Left lobe of liver (tissue), 2 donors: Measurements from ENCODE around the gene C12orf76. TPM values are rescaled to one million over a fixed set of nuclear protein-coding genes. Genes with fewer than 3 reads are reported as not detected.

Source experiments
- ATAC-seq: fragments of 200-7000 bp; cut with Tn5 transposase; one replicate; pipeline ENCODE4 v1.9.1; 2020; ENCODE audit warnings: mild to moderate bottlenecking, moderate library complexity
- DNase-seq: peaks from one replicate; pipeline ENCODE4 v3.0.0-alpha.2; 2020; ENCODE audit warnings: low spot score
- total RNA-seq: library from RNA; stranded (reverse); gene quantifications from one replicate; pipeline ENCODE4 v1.2.1, GENCODE V29; 2021
- donor health status: DM: no; HTN: no; CAD: no; lungs with moderate emphysema.
- donor health status: DM: no; HTN: yes; CAD: no.

C12orf76 gene
- total RNA-seq, 1 donor from 2014 or later: 6.7 TPM

GRCh38 chr12:109998241-109998903 is 50.0 kb downstream of the C12orf76 start:
- ATAC-seq (no peak), DNase-seq (no peak)

DNA sequence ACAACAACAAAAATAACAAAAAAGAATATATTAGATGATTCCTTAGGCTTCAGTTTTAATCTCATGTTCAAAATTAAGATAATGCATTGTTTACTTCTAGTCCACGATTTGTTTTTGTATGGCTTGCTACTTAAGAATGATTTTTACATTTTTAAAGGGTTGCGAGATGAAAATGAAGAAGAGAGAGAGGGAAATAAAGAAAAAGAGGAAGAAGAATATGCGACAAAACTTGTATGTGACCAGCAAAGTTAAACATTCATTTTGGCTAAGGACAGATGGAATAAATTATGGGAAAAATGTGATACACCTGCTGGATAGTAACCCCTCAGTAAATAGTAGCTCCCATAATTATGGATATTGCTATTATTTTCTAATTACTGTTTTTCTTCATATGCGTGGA is 50.9 kb downstream of the C12orf76 start:
- ATAC-seq (no peak), DNase-seq (no peak)

GRCh38 chr12:109996483-109996853 is 51.9 kb downstream of the C12orf76 start:
- DNase-seq (no peak), ATAC-seq (no peak)

DNA sequence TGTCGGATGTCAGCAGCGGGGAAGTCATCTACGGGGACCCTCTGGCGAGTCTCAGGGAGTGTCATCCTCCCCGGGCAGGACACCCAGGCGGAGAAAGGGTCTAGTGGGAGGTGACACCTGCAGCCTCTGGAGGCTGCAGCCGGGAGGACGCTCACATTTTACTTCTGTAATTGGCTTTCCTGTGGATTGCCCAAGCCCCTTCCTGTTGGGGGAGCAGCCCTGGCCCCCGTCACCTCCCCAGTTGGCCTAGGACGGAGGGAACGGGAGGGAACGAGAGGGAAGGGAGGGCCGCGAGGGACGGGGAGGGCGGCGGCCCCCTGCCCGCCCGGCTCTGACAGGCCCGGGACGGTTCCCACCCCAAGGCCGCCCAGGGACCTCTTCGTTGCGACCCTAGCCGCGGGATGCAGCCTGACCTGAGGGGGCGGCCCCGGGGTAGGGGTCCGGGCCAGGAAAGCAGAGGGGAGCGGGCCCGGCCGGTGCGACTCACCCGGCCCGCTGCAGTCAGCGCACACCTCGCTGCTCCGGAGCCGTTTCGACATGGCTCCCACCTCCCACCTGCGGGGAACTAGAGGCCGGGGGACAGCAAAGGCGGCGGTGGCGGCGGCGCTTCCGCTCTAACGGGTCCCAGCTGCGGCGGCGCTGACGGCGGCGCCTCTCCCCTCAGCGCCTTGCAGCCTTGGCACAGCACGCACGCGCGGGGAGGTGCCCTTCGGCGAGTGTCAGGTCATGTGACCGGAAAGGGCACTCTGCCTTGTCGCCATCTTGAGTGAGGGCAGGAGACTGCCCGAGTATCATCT is 52.4 kb downstream of the C12orf76 start, which contains the start of gene GIT2:
GIT2 (minus strand) TSS at position 683 of the 797 bp plus-strand sequence; CDS start at position 539, 144 bp downstream.
- DNase-seq (peak; percentile 95), ATAC-seq (peak; percentile 81)

GRCh38 chr12:109995361-109995685 is 53.0 kb downstream of the C12orf76 start:
- DNase-seq: no peak
- ATAC-seq: no peak

DNA sequence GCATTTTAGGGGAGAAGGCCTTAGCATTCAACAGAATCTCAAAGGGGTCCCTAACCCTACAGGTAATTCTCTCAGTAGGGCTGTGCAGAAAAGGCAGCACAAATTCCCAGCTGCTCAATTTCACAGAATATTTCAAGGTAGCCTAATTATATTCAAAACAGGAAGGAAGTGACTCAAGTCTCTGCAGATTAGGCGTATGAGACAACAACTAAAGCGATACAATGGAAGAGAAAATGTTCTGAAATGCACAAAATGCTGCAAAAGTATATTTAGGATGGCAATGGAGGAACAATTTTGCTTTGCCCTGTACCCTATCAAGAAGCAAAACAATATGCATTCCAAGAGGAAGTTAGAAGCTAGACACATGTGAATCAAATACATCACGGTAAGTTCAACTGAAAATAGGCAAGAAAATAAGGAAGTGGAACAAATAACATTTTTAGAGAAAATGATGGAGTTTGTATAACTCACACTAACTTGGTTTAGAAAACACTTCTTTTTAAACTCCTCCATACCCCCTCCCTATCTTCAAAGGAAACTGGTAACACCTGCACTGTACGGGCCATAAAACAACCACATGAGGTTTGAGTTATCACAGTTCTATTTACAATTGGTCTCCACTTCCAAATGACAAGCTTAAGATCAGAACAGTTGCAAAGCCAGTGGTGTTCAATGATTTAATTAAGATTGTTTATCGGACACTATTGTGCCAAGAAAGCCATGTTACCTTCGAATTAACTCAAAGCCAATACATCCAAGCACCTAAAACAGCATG is 53.7 kb downstream of the C12orf76 start:
- no peak for ATAC-seq

GRCh38 chr12:109993091-109993490 is 55.2 kb downstream of the C12orf76 start:
- DNase-seq: no peak
- no peak for ATAC-seq

More for the DNA sequence above, 53.7 kb downstream of the C12orf76 start:
- no peak for DNase-seq

GRCh38 chr12:109991586-109991985 is 56.7 kb downstream of the C12orf76 start:
- DNase-seq: no peak

More at GRCh38 chr12:109991586-109991985, 56.7 kb downstream of the C12orf76 start:
- ATAC-seq: no peak

Other genes with a start within 250 kb of the C12orf76 start
- 6.7 TPM for gene TRPV4, start 215.1 kb downstream of the C12orf76 start, total RNA-seq
- gene GLTP, start 168.0 kb downstream of the C12orf76 start, total RNA-seq: 8.8 TPM
- 7.7 TPM for gene TCHP, start 148.2 kb downstream of the C12orf76 start, total RNA-seq
- gene GIT2, start 52.2 kb downstream of the C12orf76 start, total RNA-seq: 15.5 TPM
- gene ANKRD13A, start 49.1 kb downstream of the C12orf76 start, total RNA-seq: 16.6 TPM
- 2.3 TPM for gene IFT81, start 75.8 kb upstream of the C12orf76 start, total RNA-seq
- 118 TPM for gene ATP2A2, start 232.7 kb upstream of the C12orf76 start, total RNA-seq